ENCODE results near the gene GAB1. TPM values are rescaled to one million over a fixed set of nuclear protein-coding genes. Genes with fewer than 3 reads are reported as not detected.

Gene GAB1
- total and polyA plus RNA-seq, 2 donors from 2014 or later = 3.6 to 38.0 TPM

- no peak for FAIRE-seq
Observed at GRCh38 chr4:143411527-143412419, 75.1 kb downstream of the GAB1 start.

DNA sequence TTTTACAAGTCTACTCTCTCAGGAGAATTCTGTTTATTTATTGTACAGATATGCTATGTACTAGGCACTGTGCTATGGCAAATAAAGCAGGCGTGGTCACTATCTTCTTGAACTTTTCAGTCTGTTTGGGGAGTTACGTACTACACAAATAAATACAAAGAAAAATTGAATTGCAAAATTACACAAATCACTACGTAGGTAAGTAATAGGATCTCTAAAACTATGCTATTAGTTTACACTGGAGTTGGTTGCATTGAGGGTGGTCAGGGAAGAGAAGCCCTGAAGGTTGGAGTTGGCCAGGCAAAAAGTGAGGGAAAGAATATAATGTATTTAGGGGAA, 75.7 kb downstream of the GAB1 start:
- Histone ChIP-seq H3K9ac (ENCODE audit: low read length in 3 of 3) (no peak overlapping the region), H3K36me3 (ENCODE audit: control insufficient read depth in 2 of 3, insufficient read depth in 3 of 3, low read length in 3 of 3) (peaks cover 0 to 4% (median 3%) of the 10 kb centered on the region in 3 donors), H3K27me3 (ENCODE audit: control insufficient read depth, insufficient read depth, low read length) (no peaks in the 10 kb centered on the region), H3K9me3 (ENCODE audit: control insufficient read depth in 2 of 3, insufficient read depth in 1 of 3, low read length in 3 of 3) (no peaks in the 10 kb centered on the region), H3K4me1 (ENCODE audit: control insufficient read depth in 2 of 3, insufficient read depth in 2 of 3, low read depth in 1 of 3, low read length in 3 of 3) (peaks cover 1 to 23% (median 7%) of the 10 kb centered on the region in 3 donors), H3K27ac (ENCODE audit: low read depth in 2 of 2, low read length in 2 of 2) (no peak overlapping the region), H3K4me3 (ENCODE audit: low read length in 3 of 3) (no peak overlapping the region)
- intact Hi-C loops (cut with DNase I) = no loop called here
- DNase-seq (no peak), FAIRE-seq (no peak)
- TF ChIP-seq CTCF (IDR thresholded peaks at IDR 0.05; ENCODE audit: borderline replicate concordance, extremely low read depth, insufficient read depth) = no peak

More at GRCh38 chr4:143411527-143412419, 75.1 kb downstream of the GAB1 start:
- H3K4me1 ChIP-seq (ENCODE audit: control insufficient read depth in 2 of 3, insufficient read depth in 2 of 3, low read depth in 1 of 3, low read length in 3 of 3) = peaks cover 2 to 30% (median 7%) of the 10 kb centered on the region in 3 donors
- H3K27me3 ChIP-seq (ENCODE audit: control insufficient read depth, insufficient read depth, low read length) = no peaks in the 10 kb centered on the region
- no peak overlapping the region for H3K9ac ChIP-seq (ENCODE audit: low read length in 3 of 3)
- no peak for TF ChIP-seq CTCF (IDR thresholded peaks at IDR 0.05; ENCODE audit: borderline replicate concordance, extremely low read depth, insufficient read depth)
- intact Hi-C loops (cut with DNase I) = no loop called here
- no peaks in the 10 kb centered on the region for H3K9me3 ChIP-seq (ENCODE audit: control insufficient read depth in 2 of 3, insufficient read depth in 1 of 3, low read length in 3 of 3)
- peaks cover 0 to 3% (median 1%) of the 10 kb centered on the region in 3 donors for H3K36me3 ChIP-seq (ENCODE audit: control insufficient read depth in 2 of 3, insufficient read depth in 3 of 3, low read length in 3 of 3)
- no peak overlapping the region for H3K4me3 ChIP-seq (ENCODE audit: low read length in 3 of 3)
- DNase-seq = no peak
- H3K27ac ChIP-seq (ENCODE audit: low read depth in 2 of 2, low read length in 2 of 2) = peak overlapping the region; percentile 7 to 24

DNA sequence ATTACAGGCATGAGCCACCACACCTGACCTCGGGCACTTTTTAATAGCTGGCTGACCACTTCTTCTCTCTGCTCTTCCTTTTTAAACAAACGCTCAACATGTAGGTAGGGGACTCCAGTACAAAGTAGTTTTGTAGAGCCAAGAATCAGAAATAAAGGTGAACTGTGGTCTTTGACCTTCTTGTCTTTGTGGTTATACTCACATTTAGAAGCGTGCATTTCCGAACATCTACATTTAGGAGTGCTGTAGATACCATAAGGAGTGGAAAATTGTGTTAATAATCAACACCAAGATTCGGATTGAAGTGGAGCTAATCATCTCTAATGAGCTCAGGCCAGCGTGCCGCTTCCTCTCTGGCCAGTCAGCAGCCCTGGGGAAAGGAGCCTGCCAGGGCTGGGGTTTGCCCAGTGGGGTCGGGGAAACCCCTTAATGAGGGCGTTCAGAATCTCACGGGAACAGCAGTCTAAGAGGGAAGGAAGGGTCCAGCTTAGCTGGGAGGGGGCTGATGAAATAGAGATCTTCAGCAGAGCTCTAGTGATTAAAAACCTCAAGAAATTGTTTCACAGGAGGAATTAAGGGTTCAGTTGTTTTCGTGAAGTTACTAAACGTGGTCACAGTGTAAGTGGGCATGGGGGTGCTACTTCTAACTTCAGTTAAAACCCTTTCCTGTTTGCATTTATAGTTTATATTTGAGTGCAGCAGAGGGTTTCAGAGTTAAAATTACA, 81.2 kb downstream of the GAB1 start:
- Histone ChIP-seq H3K4me3 (ENCODE audit: low read length in 3 of 3) (no peak overlapping the region), H3K9me3 (ENCODE audit: control insufficient read depth in 2 of 3, insufficient read depth in 1 of 3, low read length in 3 of 3) (no peaks in the 10 kb centered on the region), H3K27me3 (ENCODE audit: control insufficient read depth, insufficient read depth, low read length) (no peaks in the 10 kb centered on the region), H3K27ac (ENCODE audit: low read depth in 2 of 2, low read length in 2 of 2) (no peak overlapping the region), H3K4me1 (ENCODE audit: control insufficient read depth in 2 of 3, insufficient read depth in 2 of 3, low read depth in 1 of 3, low read length in 3 of 3) (peaks cover 0 to 6% (median 0%) of the 10 kb centered on the region in 3 donors), H3K36me3 (ENCODE audit: control insufficient read depth in 2 of 3, insufficient read depth in 3 of 3, low read length in 3 of 3) (peaks cover 0 to 4% (median 3%) of the 10 kb centered on the region in 3 donors), H3K9ac (ENCODE audit: low read length in 3 of 3) (no peak overlapping the region)
- FAIRE-seq = no peak
- TF ChIP-seq CTCF (IDR thresholded peaks at IDR 0.05; ENCODE audit: borderline replicate concordance, extremely low read depth, insufficient read depth) = no peak
- intact Hi-C loops (cut with DNase I) = no loop called here
- no peak for DNase-seq

All from kidney (tissue), 14 donors.